IMR-90 (cell line): ENCODE data around the gene STK35. TPM values are rescaled to one million over a fixed set of nuclear protein-coding genes. Genes with fewer than 3 reads are reported as not detected.

ENCODE experiments used
- ATAC-seq: fragments of 200-7000 bp; cut with Tn5 transposase; 2 replicates; pipeline ENCODE4 v1.9.1; 2020; ENCODE audit warnings: low read depth, mild to moderate bottlenecking, moderate library complexity
- BruUV-seq: library from RNA; stranded (reverse); fragments of 400-500 nt; replicated peaks from 2 replicates; lab custom pipeline; 2021; lab: Mats Ljungman, UMichigan
- CTCF ChIA-PET: fragments of 300-600 bp; formaldehyde crosslinking; extraction: SDS; loops from one replicate; lab custom pipeline; 2021; ENCODE audit warnings: antibody characterized with exemption; lab: Yijun Ruan, JAX
- POLR2A ChIA-PET: fragments of 300-600 bp; sonication (Branson Sonifier 250); formaldehyde crosslinking; loops from one replicate; lab custom pipeline; 2022; ENCODE audit warnings: antibody characterized with exemption; ENCODE audit not compliant: unreplicated experiment; lab: Charles Lee
- DNase-seq: peaks from one replicate; pipeline ENCODE4 v3.0.0; 2013
- H2AFZ ChIP-seq: replicated peaks from 2 replicates; pipeline ENCODE3; 2013; ENCODE audit warnings: low read length, mild to moderate bottlenecking; ENCODE audit not compliant: poor library complexity
- H2AK5ac ChIP-seq: 2 replicates; pipeline ENCODE4 v1.6.1; 2013; ENCODE audit warnings: low read depth, low read length, inconsistent platforms
- H2AK9ac ChIP-seq: replicated peaks from 2 replicates; pipeline ENCODE3; 2013; ENCODE audit warnings: mild to moderate bottlenecking, low read depth, low read length, moderate library complexity; ENCODE audit not compliant: poor library complexity
- H2BK120ac ChIP-seq: 2 replicates; pipeline ENCODE4 v1.6.1; 2013; ENCODE audit warnings: low read depth, low read length, inconsistent platforms
- H2BK15ac ChIP-seq: 3 replicates; pipeline ENCODE4 v1.6.1; 2013; ENCODE audit warnings: low read depth, low read length, inconsistent platforms
- H2BK20ac ChIP-seq: 2 replicates; pipeline ENCODE4 v1.6.1; 2013; ENCODE audit warnings: low read depth, mild to moderate bottlenecking, inconsistent platforms, low read length, moderate library complexity
- H2BK5ac ChIP-seq: 2 replicates; pipeline ENCODE4 v1.6.1; 2013; ENCODE audit warnings: mild to moderate bottlenecking, low read depth, low read length, inconsistent platforms; ENCODE audit not compliant: poor library complexity, severe bottlenecking
- H3K14ac ChIP-seq: replicated peaks from 2 replicates; pipeline ENCODE4 v1.6.1; 2013; ENCODE audit warnings: low read depth, low read length, inconsistent platforms
- H3K18ac ChIP-seq: 2 replicates; pipeline ENCODE4 v1.6.1; 2013; ENCODE audit warnings: low read depth, low read length, control low read depth
- H3K23ac ChIP-seq: 2 replicates; pipeline ENCODE4 v1.6.1; 2013; ENCODE audit warnings: low read depth, low read length, inconsistent platforms
- H3K27ac ChIP-seq: 2 replicates; pipeline ENCODE4 v1.5.1; 2013; ENCODE audit warnings: mild to moderate bottlenecking, control low read depth, low read length; ENCODE audit not compliant: insufficient read depth
- H3K27me3 ChIP-seq: 2 replicates; pipeline ENCODE4 v1.6.1; 2013; ENCODE audit warnings: low read length; ENCODE audit not compliant: control insufficient read depth, insufficient read depth
- H3K36me3 ChIP-seq: 2 replicates; pipeline ENCODE4 v1.6.1; 2013; ENCODE audit warnings: low read length, mixed read lengths; ENCODE audit not compliant: control insufficient read depth, insufficient read depth
- H3K4ac ChIP-seq: 2 replicates; pipeline ENCODE4 v1.6.1; 2013; ENCODE audit warnings: low read depth, low read length, inconsistent platforms
- H3K4me1 ChIP-seq: 2 replicates; pipeline ENCODE4 v1.6.1; 2013; ENCODE audit warnings: low read length, mixed read lengths; ENCODE audit not compliant: control insufficient read depth, insufficient read depth
- H3K4me2 ChIP-seq: 2 replicates; pipeline ENCODE4 v1.6.1; 2013; ENCODE audit warnings: low read depth, mild to moderate bottlenecking, control low read depth, low read length, moderate library complexity
- H3K4me3 ChIP-seq: 2 replicates; pipeline ENCODE4 v1.5.1; 2013; ENCODE audit warnings: low read depth, mild to moderate bottlenecking, control low read depth, low read length, moderate library complexity; ENCODE audit not compliant: insufficient read depth
- H3K56ac ChIP-seq: 2 replicates; pipeline ENCODE4 v1.6.1; 2013; ENCODE audit warnings: low read length, inconsistent platforms; ENCODE audit not compliant: insufficient read depth; ENCODE audit errors: extremely low read depth
- H3K79me1 ChIP-seq, 2 experiments: 2 replicates each; pipeline ENCODE4 v1.6.1; 2013; ENCODE audit warnings: low read length in 2 of 2, inconsistent platforms in 1 of 2, low read depth in 1 of 2
- H3K9ac ChIP-seq: 2 replicates; pipeline ENCODE4 v1.6.1; 2013; ENCODE audit warnings: low read depth, low read length, control low read depth
- H3K9me1 ChIP-seq: 2 replicates; pipeline ENCODE4 v1.6.1; 2013; ENCODE audit warnings: low read length, inconsistent platforms; ENCODE audit not compliant: insufficient read depth
- H3K9me3 ChIP-seq: 2 replicates; pipeline ENCODE4 v1.6.1; 2013; ENCODE audit warnings: low read length; ENCODE audit not compliant: control insufficient read depth, insufficient read depth
- H4K20me1 ChIP-seq: 2 replicates; pipeline ENCODE4 v1.6.1; 2013; ENCODE audit warnings: low read length, inconsistent platforms; ENCODE audit not compliant: insufficient read depth
- H4K5ac ChIP-seq: 2 replicates; pipeline ENCODE4 v1.6.1; 2013; ENCODE audit warnings: mild to moderate bottlenecking, low read depth, low read length, control low read depth
- H4K8ac ChIP-seq, 2 experiments: 2 replicates each; pipeline ENCODE4 v1.6.1; 2013; ENCODE audit warnings: low read depth in 2 of 2, low read length in 2 of 2, control low read depth in 1 of 2, inconsistent platforms in 1 of 2
- H4K91ac ChIP-seq: 2 replicates; pipeline ENCODE4 v1.6.1; 2013; ENCODE audit warnings: low read depth, low read length, inconsistent platforms; ENCODE audit not compliant: insufficient read depth
- BHLHE40 ChIP-seq: fragments of 150-350 bp; IDR thresholded peaks from 2 replicates; pipeline ENCODE4 v1.6.1; 2016; ENCODE audit warnings: mild to moderate bottlenecking, low read depth, low read length
- MAFK ChIP-seq: IDR thresholded peaks from 2 replicates; pipeline ENCODE4 v1.6.1; 2012; ENCODE audit warnings: low read depth, low read length, improper control_type of control experiment
- MAZ ChIP-seq: IDR thresholded peaks from 2 replicates; pipeline ENCODE4 v1.6.1; 2012; ENCODE audit warnings: low read depth, mild to moderate bottlenecking, low read length, improper control_type of control experiment, moderate library complexity, borderline replicate concordance
- MXI1 ChIP-seq: IDR thresholded peaks from 2 replicates; pipeline ENCODE4 v1.6.1; 2012; ENCODE audit warnings: low read depth, mild to moderate bottlenecking, low read length, moderate library complexity, borderline replicate concordance
- RAD21 ChIP-seq: IDR thresholded peaks from 2 replicates; pipeline ENCODE4 v1.6.1; 2012; ENCODE audit warnings: low read length, improper control_type of control experiment
- SMC3 ChIP-seq: fragments of 150-350 bp; IDR thresholded peaks from 2 replicates; pipeline ENCODE4 v1.6.1; 2016; ENCODE audit warnings: low read depth, mild to moderate bottlenecking, antibody characterized with exemption, low read length, moderate library complexity
- WGBS, 2 experiments: methylation state at CpG; one replicate each; pipeline versions ENCODE4 v1.1.5 to v1.1.7; 2013; ENCODE audit warnings: missing lambda C conversion rate in 2 of 2; ENCODE audit not compliant: insufficient read length in 1 of 2; ENCODE audit errors: extremely low coverage in 2 of 2; 5-methylcytosine and 5-hydroxymethylcytosine counted together
- dilution Hi-C: fragments of 300-500 bp; cut with HindIII; formaldehyde crosslinking; loops from one replicate; pipeline ENCODE4 v1.14.3; 2018; ENCODE audit warnings: low sequenced_read_pairs; ENCODE audit not compliant: unreplicated experiment
- in situ Hi-C: fragments of 300-500 bp; cut with MboI; formaldehyde crosslinking; loops from 3 replicates; pipeline ENCODE4 v1.14.3; 2019; ENCODE audit warnings: low sequenced_read_pairs, inconsistent platforms, mixed read lengths
- intact Hi-C: fragments of 100-400 bp; cut with micrococcal nuclease; formaldehyde crosslinking; loops from 2 replicates; pipeline ENCODE4 v1.10.0; 2022
- polyA plus RNA-seq, 3 experiments: library from polyadenylated mRNA; depleted of rRNA; stranded (reverse); fragments of >200 nt; gene quantifications; 2 replicates each; pipeline ENCODE4 v1.2.3, GENCODE V29; 2012; ENCODE audit warnings: low replicate concordance in 1 of 3
- total RNA-seq: library from RNA; depleted of rRNA; stranded (reverse); fragments of >200 nt; gene quantifications from 2 replicates; pipeline ENCODE4 v1.2.3, GENCODE V29; 2012
- TF ChIP-seq, protein P1 (sequence below): fragments of 150-350 bp; IDR thresholded peaks from 2 replicates; pipeline ENCODE4 v1.6.1; 2016; ENCODE audit warnings: low read depth, mild to moderate bottlenecking, low read length, moderate library complexity, borderline replicate concordance

STK35 gene
- total and polyA plus RNA-seq, 2 of the 4 experiments (the other 2 are of a cell fraction) = 11.1 to 12.0 TPM

DNA sequence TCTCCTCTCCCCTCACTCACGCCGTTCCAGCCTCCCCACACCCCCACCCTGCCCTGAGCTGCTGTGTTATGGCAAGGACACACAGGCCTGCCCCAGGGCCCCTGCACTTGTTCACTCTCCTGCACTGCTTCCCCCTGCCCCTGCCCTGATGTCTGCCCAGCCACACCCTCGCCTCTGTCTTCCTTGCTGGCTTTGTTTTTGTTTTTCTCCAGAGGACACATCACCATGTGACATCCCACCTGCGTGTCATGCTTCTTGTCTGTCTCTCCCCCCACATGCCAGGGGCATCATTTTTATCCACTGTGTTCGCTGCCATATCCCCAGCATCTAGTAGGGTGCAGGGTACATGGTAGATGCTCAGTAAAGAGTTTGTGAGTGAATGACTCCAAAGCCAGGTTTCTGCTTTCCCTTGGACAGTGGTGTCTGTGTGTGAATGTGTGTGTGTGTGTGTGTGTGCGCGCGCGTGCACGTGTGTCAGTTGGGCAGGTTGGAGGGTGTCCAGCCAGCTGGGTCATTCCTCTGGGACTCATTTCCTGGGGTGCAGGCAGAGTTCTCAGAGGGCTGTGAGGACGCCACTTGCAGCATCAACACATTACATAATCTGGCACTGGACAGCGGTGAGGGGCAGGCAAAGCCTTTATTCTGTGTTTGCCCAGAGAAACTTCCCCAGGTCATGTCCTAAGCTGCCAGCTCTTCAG is 60.6 kb downstream of the STK35 start:
- ChIA-PET POLR2A (no interaction called here), CTCF (interaction anchor here (1.5 kb wide), 1 partner anchor 10 kb away, joined by 7 read pairs; no protein-coding TSS in a partner anchor)
- intact Hi-C loops = no loop called here

More for the DNA sequence above, 60.6 kb downstream of the STK35 start:
- ATAC-seq = no peak
- Histone ChIP-seq H3K4me2 (no peak overlapping the region), H2AFZ (no peak overlapping the region), H2AK5ac (no peak overlapping the region), H3K9ac (no peak overlapping the region), H4K5ac (no peak overlapping the region), H4K8ac (no peak overlapping the region), H3K4ac (no peak overlapping the region), H3K4me1 (no peaks in the 10 kb centered on the region), H2AK9ac (no peak overlapping the region), H3K27ac (no peak overlapping the region), H3K14ac (no peak overlapping the region), H4K91ac (no peak overlapping the region), H2BK120ac (no peak overlapping the region), H4K20me1 (no peaks in the 10 kb centered on the region), H3K79me1 (no peaks in the 10 kb centered on the region), H3K27me3 (peaks cover 20% of the 10 kb centered on the region), H3K9me1 (no peaks in the 10 kb centered on the region), H2BK20ac (no peak overlapping the region), H3K4me3 (no peak overlapping the region), H3K23ac (no peak overlapping the region), H2BK5ac (no peak overlapping the region), H3K56ac (no peak overlapping the region), H3K18ac (no peak overlapping the region), H3K36me3 (no peaks in the 10 kb centered on the region), H3K9me3 (no peaks in the 10 kb centered on the region), H2BK15ac (no peak overlapping the region)
- 67% methylated on average over 9 of the region's 12 CpGs; no CpG with 5 or more reads in 1 of the 2 experiments for WGBS, 2 experiments
- TF ChIP-seq MXI1 = no peak
- TF ChIP-seq, protein P1, sequence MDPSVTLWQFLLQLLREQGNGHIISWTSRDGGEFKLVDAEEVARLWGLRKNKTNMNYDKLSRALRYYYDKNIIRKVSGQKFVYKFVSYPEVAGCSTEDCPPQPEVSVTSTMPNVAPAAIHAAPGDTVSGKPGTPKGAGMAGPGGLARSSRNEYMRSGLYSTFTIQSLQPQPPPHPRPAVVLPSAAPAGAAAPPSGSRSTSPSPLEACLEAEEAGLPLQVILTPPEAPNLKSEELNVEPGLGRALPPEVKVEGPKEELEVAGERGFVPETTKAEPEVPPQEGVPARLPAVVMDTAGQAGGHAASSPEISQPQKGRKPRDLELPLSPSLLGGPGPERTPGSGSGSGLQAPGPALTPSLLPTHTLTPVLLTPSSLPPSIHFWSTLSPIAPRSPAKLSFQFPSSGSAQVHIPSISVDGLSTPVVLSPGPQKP = no peak
- no peak for TF ChIP-seq MAZ
- TF ChIP-seq BHLHE40 = 0 out of 2 replicates have a peak, but pooled peaks have one; percentile 21
- TF ChIP-seq MAFK = no peak
- no peak for TF ChIP-seq RAD21
- TF ChIP-seq SMC3 = no peak
- no TSS peak for BruUV-seq
- in situ Hi-C loops (no loop called here), dilution Hi-C loops (no loop called here)
- peak; percentile 18 for DNase-seq
